Fibroblast of the aortic adventitia (primary cell): ENCODE measurements around the gene HRH2. TPM values are rescaled to one million over a fixed set of nuclear protein-coding genes. Genes with fewer than 3 reads are reported as not detected.

Experiments used
- DNase-seq: peaks from one replicate; pipeline ENCODE4 v3.0.0-alpha.2; 2010; ENCODE audit warnings: low read depth
- H3K4me3 ChIP-seq: 2 replicates; pipeline ENCODE4 v1.5.1; 2011; ENCODE audit warnings: low read depth, mild to moderate bottlenecking, control low read depth, low read length, moderate library complexity
- CTCF ChIP-seq: IDR thresholded peaks from 2 replicates; pipeline ENCODE4 v1.5.1; 2011; ENCODE audit warnings: mild to moderate bottlenecking, low read length, control low read depth, inconsistent platforms; ENCODE audit not compliant: insufficient read depth
- total RNA-seq: library from RNA; depleted of rRNA; stranded (reverse); fragments of >200 nt; gene quantifications from 2 replicates; pipeline ENCODE4 v1.2.3, GENCODE V29; 2012; ENCODE audit warnings: low replicate concordance

Gene HRH2
- total RNA-seq, 1 donor = under 0.01 TPM

DNA sequence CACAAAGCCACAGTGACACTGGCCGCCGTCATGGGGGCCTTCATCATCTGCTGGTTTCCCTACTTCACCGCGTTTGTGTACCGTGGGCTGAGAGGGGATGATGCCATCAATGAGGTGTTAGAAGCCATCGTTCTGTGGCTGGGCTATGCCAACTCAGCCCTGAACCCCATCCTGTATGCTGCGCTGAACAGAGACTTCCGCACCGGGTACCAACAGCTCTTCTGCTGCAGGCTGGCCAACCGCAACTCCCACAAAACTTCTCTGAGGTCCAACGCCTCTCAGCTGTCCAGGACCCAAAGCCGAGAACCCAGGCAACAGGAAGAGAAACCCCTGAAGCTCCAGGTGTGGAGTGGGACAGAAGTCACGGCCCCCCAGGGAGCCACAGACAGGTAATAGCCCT, 26.1 kb downstream of the HRH2 start:
- no peak overlapping the region for H3K4me3 ChIP-seq
- no peak for TF ChIP-seq CTCF
- no peak for DNase-seq

GRCh38 chr5:175684931-175685330, 27.1 kb downstream of the HRH2 start:
- no peak for TF ChIP-seq CTCF
- H3K4me3 ChIP-seq = no peak overlapping the region
- DNase-seq = no peak

DNA sequence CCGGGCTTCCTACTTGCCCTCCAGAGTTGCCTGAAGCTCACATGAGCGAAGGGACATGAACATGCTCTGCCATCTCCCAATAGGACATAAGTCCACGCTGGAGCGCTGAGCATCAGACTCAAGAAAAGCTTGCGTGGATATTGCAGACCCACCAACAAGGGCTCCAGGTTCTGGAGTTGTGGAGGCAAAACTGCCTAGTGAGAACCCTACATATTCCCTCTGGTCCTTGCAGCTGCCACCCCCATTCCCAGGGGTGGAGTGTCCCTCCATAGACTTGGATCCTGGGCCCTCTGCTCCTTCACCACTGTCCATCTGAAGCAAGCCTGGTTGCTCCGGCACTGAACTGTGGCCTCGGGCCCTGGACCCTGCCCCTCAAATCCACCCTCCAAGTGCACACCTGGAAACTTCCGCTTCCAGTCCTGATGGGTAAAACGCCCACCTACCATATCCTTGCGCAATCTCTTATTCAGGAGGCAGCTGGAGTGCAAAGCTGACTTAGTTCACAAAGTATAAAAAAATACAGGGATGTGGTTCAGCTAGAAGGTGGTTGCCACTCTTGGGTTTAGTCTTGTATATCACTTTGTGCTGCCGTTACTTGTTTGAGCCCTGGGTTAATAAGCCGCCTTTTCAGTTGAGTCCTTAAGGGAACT, 28.0 kb downstream of the HRH2 start:
- no peak for DNase-seq
- no peak for TF ChIP-seq CTCF
- H3K4me3 ChIP-seq = no peak overlapping the region

DNA sequence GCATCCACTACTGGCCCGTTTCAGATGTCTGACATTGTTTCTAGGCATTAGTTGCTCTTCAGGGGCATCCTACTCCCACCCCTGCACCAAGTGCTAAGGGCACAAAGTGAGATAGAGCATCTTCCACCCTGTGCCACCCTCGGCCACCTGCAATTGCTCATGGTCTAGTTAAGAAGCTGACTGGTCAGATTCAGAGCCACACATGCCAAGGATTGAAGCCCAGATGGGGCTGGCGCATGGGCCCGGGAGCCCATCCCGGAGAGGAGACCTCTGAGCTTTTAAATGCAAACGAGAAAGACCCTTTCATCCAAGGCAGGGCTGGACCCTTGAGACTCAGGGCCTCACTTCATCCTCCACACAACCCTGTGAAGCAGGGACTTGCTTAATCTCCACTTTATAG, 28.5 kb downstream of the HRH2 start:
- no peak for DNase-seq

DNA sequence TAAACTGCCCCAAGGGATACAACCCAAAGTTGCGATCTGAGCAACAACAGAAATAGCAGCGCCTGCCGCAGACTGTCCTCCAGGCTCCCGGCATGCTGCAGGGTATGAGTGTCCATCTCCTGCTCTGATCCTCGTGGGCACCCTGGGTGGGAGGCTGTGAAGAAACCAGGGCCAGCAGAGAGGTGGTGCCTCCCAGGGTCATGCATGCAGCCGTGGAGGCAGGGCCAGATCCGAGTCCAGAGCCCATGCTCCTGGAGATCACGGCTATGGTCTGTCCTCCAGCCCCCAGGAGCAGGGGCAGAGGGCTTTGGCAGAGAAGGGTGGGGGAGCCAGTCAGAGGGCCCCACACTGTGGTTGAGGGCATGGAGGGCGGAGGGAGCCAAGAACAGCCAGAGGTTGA, 29.0 kb downstream of the HRH2 start:
- no peak overlapping the region for H3K4me3 ChIP-seq
- no peak for TF ChIP-seq CTCF
- DNase-seq = no peak

More for the DNA sequence above, 28.5 kb downstream of the HRH2 start:
- no peak for TF ChIP-seq CTCF
- H3K4me3 ChIP-seq = no peak overlapping the region

- H3K4me3 ChIP-seq = no peak overlapping the region
- DNase-seq = no peak
- no peak for TF ChIP-seq CTCF
Observed at GRCh38 chr5:175687231-175687701, 29.4 kb downstream of the HRH2 start.
